GM23248 (cell line): ENCODE data around the gene RHEB. TPM values are rescaled to one million over a fixed set of nuclear protein-coding genes. Genes with fewer than 3 reads are reported as not detected.

Experiments used
- DNase-seq: peaks from one replicate; pipeline ENCODE4 v3.0.0-alpha.2; 2015
- H2AFZ ChIP-seq: fragments of 200-600 bp; sonication (generic); 2 replicates; pipeline ENCODE4 v1.6.1; 2016; ENCODE audit warnings: antibody characterized with exemption
- H3F3A ChIP-seq: fragments of 200-600 bp; sonication (generic); 2 replicates; pipeline ENCODE4 v1.6.1; 2016; ENCODE audit warnings: mild to moderate bottlenecking, antibody characterized with exemption, mixed run types; ENCODE audit not compliant: insufficient read depth
- H3K27ac ChIP-seq: fragments of 200-600 bp; sonication (generic); 2 replicates; pipeline ENCODE4 v1.5.1; 2016; ENCODE audit warnings: mild to moderate bottlenecking
- H3K27me3 ChIP-seq: fragments of 200-600 bp; sonication (generic); replicated peaks from 2 replicates; pipeline ENCODE4 v1.6.1; 2016; ENCODE audit warnings: mild to moderate bottlenecking; ENCODE audit not compliant: insufficient read depth
- H3K36me3 ChIP-seq: fragments of 200-600 bp; sonication (generic); 2 replicates; pipeline ENCODE4 v1.6.1; 2016; ENCODE audit warnings: low read depth, mild to moderate bottlenecking
- H3K4me1 ChIP-seq: fragments of 200-600 bp; sonication (generic); 2 replicates; pipeline ENCODE4 v1.6.1; 2016; ENCODE audit warnings: mild to moderate bottlenecking; ENCODE audit not compliant: insufficient read depth
- H3K4me2 ChIP-seq: fragments of 200-600 bp; sonication (generic); one replicate; pipeline ENCODE4 v1.6.1; 2016; ENCODE audit warnings: mild to moderate bottlenecking; ENCODE audit not compliant: unreplicated experiment
- H3K4me3 ChIP-seq: fragments of 200-600 bp; sonication (generic); 2 replicates; pipeline ENCODE4 v1.5.1; 2016; ENCODE audit warnings: mild to moderate bottlenecking
- H3K79me2 ChIP-seq: fragments of 200-600 bp; sonication (generic); 2 replicates; pipeline ENCODE4 v1.6.1; 2016; ENCODE audit warnings: mild to moderate bottlenecking; ENCODE audit not compliant: insufficient read depth
- H3K9ac ChIP-seq: fragments of 200-600 bp; sonication (generic); 2 replicates; pipeline ENCODE4 v1.6.1; 2016; ENCODE audit warnings: mild to moderate bottlenecking
- H3K9me2 ChIP-seq: fragments of 200-600 bp; sonication (generic); 2 replicates; pipeline ENCODE4 v1.6.1; 2016; ENCODE audit warnings: mixed run types, mild to moderate bottlenecking, moderate library complexity; ENCODE audit not compliant: insufficient read depth
- H3K9me3 ChIP-seq: fragments of 200-600 bp; sonication (generic); one replicate; pipeline ENCODE4 v1.6.1; 2017; ENCODE audit warnings: low read depth
- H4K20me1 ChIP-seq: fragments of 200-600 bp; sonication (generic); 2 replicates; pipeline ENCODE4 v1.6.0; 2016; ENCODE audit not compliant: insufficient read depth
- EZH2 ChIP-seq: fragments of 200-600 bp; sonication (generic); IDR thresholded peaks from 2 replicates; pipeline ENCODE4 v1.6.1; 2018; ENCODE audit warnings: antibody characterized with exemption, mild to moderate bottlenecking; ENCODE audit not compliant: insufficient read depth, poor library complexity, severe bottlenecking
- EZH2phosphoT487 ChIP-seq: fragments of 200-600 bp; sonication (generic); IDR thresholded peaks from 2 replicates; pipeline ENCODE4 v1.6.1; 2018; ENCODE audit warnings: antibody characterized with exemption, moderate library complexity, mild to moderate bottlenecking, low read depth; ENCODE audit not compliant: insufficient read depth
- WGBS, 2 experiments: methylation state at CpG; one replicate each; pipeline ENCODE4 v1.1.6; 2015 to 2017; ENCODE audit warnings: low lambda C conversion rate in 2 of 2, low coverage in 1 of 2; ENCODE audit errors: missing lambda C conversion rate in 2 of 2; 5-methylcytosine and 5-hydroxymethylcytosine counted together
- in situ Hi-C: fragments of 300-500 bp; cut with MboI; formaldehyde crosslinking; loops from 2 replicates; pipeline ENCODE4 v1.15.0; 2020
- polyA plus RNA-seq: library from polyadenylated mRNA; unstranded; fragments of >200 nt; fragmentation: Nextera tagmentation; extraction: Ambion mirVana; gene quantifications from 2 replicates; pipeline ENCODE4 v1.2.1, GENCODE V29; 2016
- total RNA-seq: library from RNA; depleted of rRNA; stranded (reverse); fragments of >200 nt; shearing (Covaris generic); gene quantifications from 2 replicates; pipeline ENCODE4 v1.2.3, GENCODE V29; 2014

RHEB gene
- total and polyA plus RNA-seq, 2 experiments from 2014 or later, result 86.4 to 235 TPM

GRCh38 chr7:151431768-151432311, 87.9 kb downstream of the RHEB start:
- no peaks in the 10 kb centered on the region for H4K20me1 ChIP-seq
- WGBS, 2 experiments, result 89 to 92% methylated on average over 25 of the region's 25 CpGs
- no peaks in the 10 kb centered on the region for H3K79me2 ChIP-seq
- in situ Hi-C loops, result no loop called here
- H3K4me2 ChIP-seq, result no peak overlapping the region
- H2AFZ ChIP-seq, result no peak overlapping the region
- no peak overlapping the region for H3K9ac ChIP-seq
- no peaks in the 10 kb centered on the region for H3K36me3 ChIP-seq
- no peaks in the 10 kb centered on the region for H3K9me2 ChIP-seq
- H3F3A ChIP-seq, result 0 out of 2 replicates have a peak, but pooled peaks cover 1% of the 10 kb centered on the region
- no peak for TF ChIP-seq EZH2phosphoT487
- TF ChIP-seq EZH2, result no peak
- no peak overlapping the region for H3K27ac ChIP-seq
- no peak overlapping the region for H3K4me3 ChIP-seq
- H3K27me3 ChIP-seq, result no peaks in the 10 kb centered on the region
- DNase-seq, result no peak
- H3K4me1 ChIP-seq, result peaks cover 15% of the 10 kb centered on the region
- H3K9me3 ChIP-seq, result no peaks in the 10 kb centered on the region

- Histone ChIP-seq H3K4me1 (peaks cover 19% of the 10 kb centered on the region), H3K4me3 (no peak overlapping the region), H3F3A (0 out of 2 replicates have a peak, but pooled peaks cover 3% of the 10 kb centered on the region), H3K4me2 (no peak overlapping the region), H4K20me1 (no peaks in the 10 kb centered on the region), H3K36me3 (no peaks in the 10 kb centered on the region), H3K9ac (no peak overlapping the region), H2AFZ (no peak overlapping the region), H3K27me3 (no peaks in the 10 kb centered on the region), H3K27ac (no peak overlapping the region), H3K9me2 (no peaks in the 10 kb centered on the region), H3K9me3 (no peaks in the 10 kb centered on the region), H3K79me2 (no peaks in the 10 kb centered on the region)
- 76 to 80% methylated on average over 11 to 13 of the region's 13 CpGs for WGBS, 2 experiments
- no peak for TF ChIP-seq EZH2
- no peak for TF ChIP-seq EZH2phosphoT487
- no peak for DNase-seq
- in situ Hi-C loops, result no loop called here
These were observed 88.4 kb downstream of the RHEB start for GRCh38 chr7:151431281-151431767.

- in situ Hi-C loops, result no loop called here
- 81% methylated on average over 15 of the region's 16 CpGs for WGBS, 2 experiments
- no peak overlapping the region for H3K4me3 ChIP-seq
- peaks cover 24% of the 10 kb centered on the region for H3K4me1 ChIP-seq
- H3K9me3 ChIP-seq, result no peaks in the 10 kb centered on the region
- no peak overlapping the region for H3K27ac ChIP-seq
- no peak overlapping the region for H3K4me2 ChIP-seq
- TF ChIP-seq EZH2phosphoT487, result no peak
- no peak for TF ChIP-seq EZH2
- no peak overlapping the region for H2AFZ ChIP-seq
- no peaks in the 10 kb centered on the region for H4K20me1 ChIP-seq
- H3K9me2 ChIP-seq, result no peaks in the 10 kb centered on the region
- DNase-seq, result no peak
- H3K36me3 ChIP-seq, result no peaks in the 10 kb centered on the region
- no peaks in the 10 kb centered on the region for H3K79me2 ChIP-seq
- no peak overlapping the region for H3K9ac ChIP-seq
- peaks cover 9% of the 10 kb centered on the region; the same call in 1 of the 2 replicates for H3F3A ChIP-seq
- no peaks in the 10 kb centered on the region for H3K27me3 ChIP-seq
These were observed 89.1 kb downstream of the RHEB start for GRCh38 chr7:151430391-151431205.

GRCh38 chr7:151429560-151430331, 89.9 kb downstream of the RHEB start:
- Histone ChIP-seq H3K27ac (no peak overlapping the region), H3K9ac (no peak overlapping the region), H2AFZ (no peak overlapping the region), H3K27me3 (no peaks in the 10 kb centered on the region), H3K9me3 (no peaks in the 10 kb centered on the region), H3K36me3 (no peaks in the 10 kb centered on the region), H4K20me1 (no peaks in the 10 kb centered on the region), H3K4me1 (peaks cover 24% of the 10 kb centered on the region), H3K4me3 (no peak overlapping the region), H3K79me2 (no peaks in the 10 kb centered on the region), H3K9me2 (no peaks in the 10 kb centered on the region), H3F3A (peaks cover 12% of the 10 kb centered on the region; the same call in 1 of the 2 replicates), H3K4me2 (no peak overlapping the region)
- in situ Hi-C loops, result no loop called here
- WGBS, 2 experiments, result 48 to 53% methylated on average over 10 of the region's 10 CpGs
- no peak for TF ChIP-seq EZH2
- no peak for TF ChIP-seq EZH2phosphoT487
- DNase-seq, result peak; percentile 30
